Stimulated activated CD8-positive, alpha-beta memory T cell treated with anti-CD3 and anti-CD28 coated beads, Interleukin-15, amount 100 ng/mL, for 48 hours (primary cell): ENCODE results near the gene MYL12B.
A peak's percentile ranks its signal among the peaks of the same experiment; 100 is the strongest.
"Not testable (repeated sequence)": the region's sequence is repeated elsewhere in the genome, so short reads cannot be mapped to it uniquely, and the experiment has no call there.

ENCODE experiments used
- DNase-seq, 2 donors: peaks; one replicate each; pipeline ENCODE4 v3.0.0-alpha.2; 2020; ENCODE audit warnings: low read depth in 2 of 2

MYL12B gene

GRCh38 chr18:3297025-3297984 lies 35.4 kb downstream of the MYL12B start:
- peak; percentile 85 to 86 for DNase-seq

- no peak for DNase-seq
These were observed 42.9 kb downstream of the MYL12B start for GRCh38 chr18:3304832-3305231.

- DNase-seq: peak; percentile 18 to 25
These were observed 43.4 kb downstream of the MYL12B start for GRCh38 chr18:3305354-3305762.

- DNase-seq: peak in 1 of 2 donors; percentile 1
These were observed 44.0 kb downstream of the MYL12B start for GRCh38 chr18:3305933-3306332.

- DNase-seq: no peak
These were observed 44.5 kb downstream of the MYL12B start for GRCh38 chr18:3306391-3306790.

GRCh38 chr18:3313685-3314084 lies 51.8 kb downstream of the MYL12B start:
- no peak for DNase-seq

- DNase-seq: not testable (repeated sequence)
These were observed 53.4 kb downstream of the MYL12B start for GRCh38 chr18:3315344-3315743.

GRCh38 chr18:3319399-3319798 lies 57.5 kb downstream of the MYL12B start:
- DNase-seq: peak in 1 of 2 donors; percentile 38

GRCh38 chr18:3319894-3320454 lies 58.0 kb downstream of the MYL12B start:
- no peak for DNase-seq

GRCh38 chr18:3321133-3321812 lies 59.3 kb downstream of the MYL12B start:
- DNase-seq: peak in 1 of 2 donors; percentile 20

- no peak for DNase-seq
These were observed 62.0 kb downstream of the MYL12B start for GRCh38 chr18:3323900-3324299.
